Measurements from ENCODE around the gene ADNP2.

DNA sequence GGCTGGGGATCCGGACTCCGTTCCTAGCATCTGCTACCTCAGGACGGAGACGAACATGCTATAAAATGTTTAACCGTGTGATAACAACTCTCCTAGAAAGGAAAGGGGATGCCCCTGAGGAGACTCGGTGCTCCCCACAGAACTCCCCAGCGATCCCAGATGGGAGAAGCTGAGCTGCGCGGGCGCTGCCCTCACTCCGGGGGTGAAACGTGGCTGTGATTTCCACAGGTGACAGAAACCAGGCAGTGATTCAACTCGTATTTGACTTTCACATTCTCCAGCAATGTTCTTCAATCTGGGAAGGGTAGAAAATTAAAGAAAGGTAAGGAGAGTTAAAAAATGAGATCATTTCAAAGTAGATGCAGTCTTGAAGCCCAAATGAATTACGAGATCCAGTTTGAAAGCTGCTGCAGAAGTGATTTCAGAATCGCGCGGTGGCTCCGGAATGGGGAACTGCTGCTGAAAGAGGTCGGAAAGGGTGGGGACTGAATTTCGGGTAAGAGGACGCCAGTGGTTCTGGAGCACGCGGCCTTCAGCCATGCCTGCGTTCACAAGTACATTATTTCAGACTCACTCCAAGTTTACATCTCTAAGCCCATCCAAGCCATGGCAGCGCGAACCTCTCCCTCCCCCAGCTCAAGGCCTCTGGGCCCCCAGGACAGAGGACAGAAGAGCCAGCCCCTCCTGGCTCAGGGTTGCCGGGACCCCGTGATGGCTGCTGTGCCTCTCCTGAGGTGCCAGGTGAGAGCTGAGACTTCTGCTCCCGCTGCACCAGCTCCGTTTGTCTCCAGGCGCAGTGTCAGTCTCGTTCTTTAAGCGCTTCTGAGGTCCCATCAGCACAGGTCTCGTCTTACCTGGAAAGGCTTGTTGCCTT lies 39.5 kb downstream of the ADNP2 start:
- TF ChIP-seq, protein P1, sequence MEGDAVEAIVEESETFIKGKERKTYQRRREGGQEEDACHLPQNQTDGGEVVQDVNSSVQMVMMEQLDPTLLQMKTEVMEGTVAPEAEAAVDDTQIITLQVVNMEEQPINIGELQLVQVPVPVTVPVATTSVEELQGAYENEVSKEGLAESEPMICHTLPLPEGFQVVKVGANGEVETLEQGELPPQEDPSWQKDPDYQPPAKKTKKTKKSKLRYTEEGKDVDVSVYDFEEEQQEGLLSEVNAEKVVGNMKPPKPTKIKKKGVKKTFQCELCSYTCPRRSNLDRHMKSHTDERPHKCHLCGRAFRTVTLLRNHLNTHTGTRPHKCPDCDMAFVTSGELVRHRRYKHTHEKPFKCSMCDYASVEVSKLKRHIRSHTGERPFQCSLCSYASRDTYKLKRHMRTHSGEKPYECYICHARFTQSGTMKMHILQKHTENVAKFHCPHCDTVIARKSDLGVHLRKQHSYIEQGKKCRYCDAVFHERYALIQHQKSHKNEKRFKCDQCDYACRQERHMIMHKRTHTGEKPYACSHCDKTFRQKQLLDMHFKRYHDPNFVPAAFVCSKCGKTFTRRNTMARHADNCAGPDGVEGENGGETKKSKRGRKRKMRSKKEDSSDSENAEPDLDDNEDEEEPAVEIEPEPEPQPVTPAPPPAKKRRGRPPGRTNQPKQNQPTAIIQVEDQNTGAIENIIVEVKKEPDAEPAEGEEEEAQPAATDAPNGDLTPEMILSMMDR (IDR thresholded peaks at IDR 0.05) = no peak
- TF ChIP-seq POLR2A (IDR thresholded peaks at IDR 0.05; ENCODE audit: low read depth) (no peak), POLR2AphosphoS5 (IDR thresholded peaks at IDR 0.05) (no peak)

All from esophagus muscularis mucosa (tissue), 3 donors.